Gastrocnemius medialis (tissue), 4 donors: ENCODE data around the gene SND1.

ENCODE experiments used
- POLR2A ChIP-seq, 2 donors: fragments of 450-650 bp; IDR thresholded peaks; one replicate each; pipeline ENCODE4 v1.6.1; 2017; ENCODE audit warnings: antibody characterized with exemption in 2 of 2, mild to moderate bottlenecking in 2 of 2, moderate library complexity in 2 of 2
- TF ChIP-seq, protein P1 (sequence below), 5 experiments: fragments of 450-650 bp in 3 of 5; fragments of 200-600 bp in 2 of 5; sonication (generic) in 2 of 5; IDR thresholded peaks in 4 of 5; conservative IDR thresholded peaks in 1 of 5; 1 replicate in 4 of 5; 2 replicates in 1 of 5; pipeline ENCODE4 v1.5.1; 2016 to 2019; ENCODE audit warnings: antibody characterized with exemption in 5 of 5, mild to moderate bottlenecking in 3 of 5, moderate library complexity in 3 of 5

DNA sequence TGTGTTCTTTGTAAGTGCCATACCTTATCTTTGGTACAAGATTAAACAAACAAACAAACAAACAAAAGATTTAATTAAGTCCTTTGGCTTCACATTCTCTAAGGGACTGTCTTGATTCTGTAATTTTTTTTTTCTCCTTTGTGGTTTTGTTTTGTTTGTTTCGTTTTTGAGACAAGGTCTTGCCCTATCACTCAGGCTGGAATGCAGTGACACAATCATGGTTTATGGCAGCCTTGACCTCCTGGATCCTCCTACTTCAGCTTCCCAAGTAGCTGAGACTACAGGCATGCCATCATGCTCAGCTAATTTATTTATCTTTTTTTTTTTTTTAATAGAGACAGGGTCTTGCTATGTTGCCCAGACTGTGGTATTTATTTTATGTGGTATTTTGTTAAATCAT, 213.5 kb downstream of the SND1 start:
- TF ChIP-seq POLR2A (IDR thresholded peaks at IDR 0.05) = no peak
- TF ChIP-seq, protein P1, sequence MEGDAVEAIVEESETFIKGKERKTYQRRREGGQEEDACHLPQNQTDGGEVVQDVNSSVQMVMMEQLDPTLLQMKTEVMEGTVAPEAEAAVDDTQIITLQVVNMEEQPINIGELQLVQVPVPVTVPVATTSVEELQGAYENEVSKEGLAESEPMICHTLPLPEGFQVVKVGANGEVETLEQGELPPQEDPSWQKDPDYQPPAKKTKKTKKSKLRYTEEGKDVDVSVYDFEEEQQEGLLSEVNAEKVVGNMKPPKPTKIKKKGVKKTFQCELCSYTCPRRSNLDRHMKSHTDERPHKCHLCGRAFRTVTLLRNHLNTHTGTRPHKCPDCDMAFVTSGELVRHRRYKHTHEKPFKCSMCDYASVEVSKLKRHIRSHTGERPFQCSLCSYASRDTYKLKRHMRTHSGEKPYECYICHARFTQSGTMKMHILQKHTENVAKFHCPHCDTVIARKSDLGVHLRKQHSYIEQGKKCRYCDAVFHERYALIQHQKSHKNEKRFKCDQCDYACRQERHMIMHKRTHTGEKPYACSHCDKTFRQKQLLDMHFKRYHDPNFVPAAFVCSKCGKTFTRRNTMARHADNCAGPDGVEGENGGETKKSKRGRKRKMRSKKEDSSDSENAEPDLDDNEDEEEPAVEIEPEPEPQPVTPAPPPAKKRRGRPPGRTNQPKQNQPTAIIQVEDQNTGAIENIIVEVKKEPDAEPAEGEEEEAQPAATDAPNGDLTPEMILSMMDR (IDR thresholded peaks at IDR 0.05 in 4 of 5, conservative IDR thresholded peaks at IDR 0.05 in 1 of 5) = no peak
